ENCODE measurements around the gene GABRR2. TPM values are rescaled to one million over a fixed set of nuclear protein-coding genes. Genes with fewer than 3 reads are reported as not detected.

GABRR2 gene
- total and polyA plus RNA-seq, 10 of the 15 experiments (the other 5 are each of a cell fraction or from before 2014, with no cell fraction given): 0.16 to 0.72 (median 0.32) TPM; not detected in 2

GRCh38 chr6:89286516-89286915 lies 28.6 kb downstream of the GABRR2 start:
- in situ Hi-C loops (cut with MboI) (no loop called here), intact Hi-C loops (cut with micrococcal nuclease; ENCODE audit: unreplicated experiment) (no loop called here)
- ChIA-PET CTCF (interaction anchor here (1.0 kb wide), 1 partner anchor 70 kb away, joined by 3 read pairs; no protein-coding TSS in a partner anchor), RAD21 (ENCODE audit: unreplicated experiment) (interaction anchor here (2.4 kb wide), 1 partner anchor 11 kb away, joined by 7 read pairs; no protein-coding TSS in a partner anchor), POLR2A (no interaction called here), SMC1A (ENCODE audit: uncharacterized antibody, unreplicated experiment) (interaction anchor here (0.7 to 1.2 kb wide), 3 partner anchors 12 to 1826 kb away, joined by 3 read pairs; no protein-coding TSS in a partner anchor)
- 43% methylated on average over 6 of the region's 6 CpGs for WGBS (ENCODE audit: insufficient coverage, insufficient replicate concordance, low lambda C conversion rate, missing lambda C conversion rate)
- Histone ChIP-seq H3K36me3 (ENCODE audit: control insufficient read depth in 2 of 2, insufficient read depth in 2 of 2, low read length in 1 of 2) (no peaks in the 10 kb centered on the region), H2AFZ (ENCODE audit: control insufficient read depth, low read depth, low read length) (no peak overlapping the region), H3K4me1 (ENCODE audit: control insufficient read depth, insufficient read depth, low read length) (peaks cover 14% of the 10 kb centered on the region), H3K4me2 (ENCODE audit: control insufficient read depth, insufficient read depth) (no peak overlapping the region), H4K20me1 (ENCODE audit: control insufficient read depth, insufficient read depth) (no peaks in the 10 kb centered on the region), H3K27me3 (replicated peaks in 1 of 2; ENCODE audit: control insufficient read depth in 2 of 2, insufficient read depth in 2 of 2, low read length in 1 of 2) (no peaks in the 10 kb centered on the region), H3K9me3 (replicated peaks; ENCODE audit: control insufficient read depth, insufficient read depth, low read length) (no peaks in the 10 kb centered on the region), H3K4me3 (no peak overlapping the region), H3K27ac (ENCODE audit: control insufficient read depth, insufficient read depth) (no peak overlapping the region), H3K9ac (ENCODE audit: control insufficient read depth, insufficient read depth, low read length) (no peak overlapping the region), H3K79me2 (ENCODE audit: control insufficient read depth, insufficient read depth, low read length) (no peaks in the 10 kb centered on the region)
- no peak for FAIRE-seq
- TF ChIP-seq POU2F2 (IDR thresholded peaks at IDR 0.05; ENCODE audit: borderline replicate concordance, low read depth, low read length): no peak
- TF ChIP-seq ETV6 (conservative IDR thresholded peaks at IDR 0.05 in 1 of 2, IDR thresholded peaks at IDR 0.05 in 1 of 2; ENCODE audit: borderline replicate concordance in 1 of 2, low read depth in 1 of 2): no peak
- no peak for TF ChIP-seq EGR1 (IDR thresholded peaks at IDR 0.05; ENCODE audit: borderline replicate concordance in 1 of 2, low read depth in 2 of 2, low read length in 2 of 2)
- no peak for TF ChIP-seq HDAC2 (IDR thresholded peaks at IDR 0.05)
- TF ChIP-seq, protein P1, sequence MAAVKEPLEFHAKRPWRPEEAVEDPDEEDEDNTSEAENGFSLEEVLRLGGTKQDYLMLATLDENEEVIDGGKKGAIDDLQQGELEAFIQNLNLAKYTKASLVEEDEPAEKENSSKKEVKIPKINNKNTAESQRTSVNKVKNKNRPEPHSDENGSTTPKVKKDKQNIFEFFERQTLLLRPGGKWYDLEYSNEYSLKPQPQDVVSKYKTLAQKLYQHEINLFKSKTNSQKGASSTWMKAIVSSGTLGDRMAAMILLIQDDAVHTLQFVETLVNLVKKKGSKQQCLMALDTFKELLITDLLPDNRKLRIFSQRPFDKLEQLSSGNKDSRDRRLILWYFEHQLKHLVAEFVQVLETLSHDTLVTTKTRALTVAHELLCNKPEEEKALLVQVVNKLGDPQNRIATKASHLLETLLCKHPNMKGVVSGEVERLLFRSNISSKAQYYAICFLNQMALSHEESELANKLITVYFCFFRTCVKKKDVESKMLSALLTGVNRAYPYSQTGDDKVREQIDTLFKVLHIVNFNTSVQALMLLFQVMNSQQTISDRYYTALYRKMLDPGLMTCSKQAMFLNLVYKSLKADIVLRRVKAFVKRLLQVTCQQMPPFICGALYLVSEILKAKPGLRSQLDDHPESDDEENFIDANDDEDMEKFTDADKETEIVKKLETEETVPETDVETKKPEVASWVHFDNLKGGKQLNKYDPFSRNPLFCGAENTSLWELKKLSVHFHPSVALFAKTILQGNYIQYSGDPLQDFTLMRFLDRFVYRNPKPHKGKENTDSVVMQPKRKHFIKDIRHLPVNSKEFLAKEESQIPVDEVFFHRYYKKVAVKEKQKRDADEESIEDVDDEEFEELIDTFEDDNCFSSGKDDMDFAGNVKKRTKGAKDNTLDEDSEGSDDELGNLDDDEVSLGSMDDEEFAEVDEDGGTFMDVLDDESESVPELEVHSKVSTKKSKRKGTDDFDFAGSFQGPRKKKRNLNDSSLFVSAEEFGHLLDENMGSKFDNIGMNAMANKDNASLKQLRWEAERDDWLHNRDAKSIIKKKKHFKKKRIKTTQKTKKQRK (IDR thresholded peaks at IDR 0.05; ENCODE audit: low read depth, low read length): no peak
- TF ChIP-seq SMARCA5 (IDR thresholded peaks at IDR 0.05): no peak
- TF ChIP-seq TCF7 (IDR thresholded peaks at IDR 0.05; ENCODE audit: borderline replicate concordance): no peak
- no peak for TF ChIP-seq KAT2A (conservative IDR thresholded peaks at IDR 0.05; ENCODE audit: control insufficient read depth, low read depth, low read length)
- TF ChIP-seq KLF5 (IDR thresholded peaks at IDR 0.05; ENCODE audit: partially characterized antibody): no peak
- TF ChIP-seq, protein P2, sequence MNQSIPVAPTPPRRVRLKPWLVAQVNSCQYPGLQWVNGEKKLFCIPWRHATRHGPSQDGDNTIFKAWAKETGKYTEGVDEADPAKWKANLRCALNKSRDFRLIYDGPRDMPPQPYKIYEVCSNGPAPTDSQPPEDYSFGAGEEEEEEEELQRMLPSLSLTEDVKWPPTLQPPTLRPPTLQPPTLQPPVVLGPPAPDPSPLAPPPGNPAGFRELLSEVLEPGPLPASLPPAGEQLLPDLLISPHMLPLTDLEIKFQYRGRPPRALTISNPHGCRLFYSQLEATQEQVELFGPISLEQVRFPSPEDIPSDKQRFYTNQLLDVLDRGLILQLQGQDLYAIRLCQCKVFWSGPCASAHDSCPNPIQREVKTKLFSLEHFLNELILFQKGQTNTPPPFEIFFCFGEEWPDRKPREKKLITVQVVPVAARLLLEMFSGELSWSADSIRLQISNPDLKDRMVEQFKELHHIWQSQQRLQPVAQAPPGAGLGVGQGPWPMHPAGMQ (IDR thresholded peaks at IDR 0.05; ENCODE audit: borderline replicate concordance): no peak
- TF ChIP-seq SRF (IDR thresholded peaks at IDR 0.05; ENCODE audit: low read depth in 2 of 2, low read length in 2 of 2): no peak
- TF ChIP-seq ZZZ3 (IDR thresholded peaks at IDR 0.05; ENCODE audit: control insufficient read depth, insufficient read length, low read depth): no peak
- TF ChIP-seq CEBPB (IDR thresholded peaks at IDR 0.05; ENCODE audit: borderline replicate concordance in 1 of 2, low read depth in 2 of 2, low read length in 2 of 2): no peak
- TF ChIP-seq SUPT20H (IDR thresholded peaks at IDR 0.05; ENCODE audit: borderline replicate concordance, control insufficient read depth, low read depth, low read length): no peak
- no peak for DNase-seq (ENCODE audit: low read depth, low spot score)
- BruUV-seq (replicated peaks): no TSS peak
- ATAC-seq: no peak
